Breast epithelium (tissue), 4 donors: Measurements from ENCODE around the gene DNMT3A. TPM values are rescaled to one million over a fixed set of nuclear protein-coding genes. Genes with fewer than 3 reads are reported as not detected.

Experiments used
- DNase-seq, 2 donors: peaks; one replicate each; pipeline ENCODE4 v3.0.0-alpha.2; 2019; ENCODE audit warnings: low spot score in 2 of 2
- H3K27ac ChIP-seq, 2 donors: fragments of 200-600 bp; sonication (generic) in 1 of 2; one replicate each; pipeline ENCODE4 v1.5.1; 2016 to 2019; ENCODE audit warnings: mild to moderate bottlenecking in 1 of 2
- H3K27me3 ChIP-seq, 2 donors: fragments of 200-600 bp; sonication (generic) in 1 of 2; one replicate each; pipeline versions ENCODE4 v1.5.1 to v1.6.0; 2017 to 2019; ENCODE audit warnings: control low read depth in 1 of 2, mild to moderate bottlenecking in 1 of 2
- H3K36me3 ChIP-seq: fragments of 200-600 bp; one replicate; pipeline ENCODE4 v1.5.1; 2019
- H3K4me1 ChIP-seq, 2 donors: fragments of 200-600 bp; sonication (generic); one replicate each; pipeline ENCODE4 v1.5.1; 2016 to 2019; ENCODE audit warnings: control low read depth in 1 of 2
- H3K4me3 ChIP-seq, 3 donors: fragments of 200-600 bp; sonication (generic); 1 replicate in 2 of 3; 2 replicates in 1 of 3; pipeline ENCODE4 v1.5.1; 2016 to 2019; ENCODE audit warnings: mild to moderate bottlenecking in 3 of 3, moderate library complexity in 2 of 3
- H3K9me3 ChIP-seq, 2 donors: fragments of 200-600 bp; sonication (generic) in 1 of 2; one replicate each; pipeline ENCODE4 v1.5.1; 2016 to 2019; ENCODE audit warnings: control low read depth in 1 of 2
- POLR2A ChIP-seq: fragments of 450-650 bp; IDR thresholded peaks from one replicate; pipeline ENCODE4 v1.6.1; 2016; ENCODE audit warnings: antibody characterized with exemption, mild to moderate bottlenecking, moderate library complexity
- POLR2AphosphoS5 ChIP-seq, 3 donors: sonication (generic); formaldehyde crosslinking; IDR thresholded peaks; one replicate each; pipeline ENCODE4 v1.6.1; 2017; ENCODE audit warnings: antibody characterized with exemption in 3 of 3
- intact Hi-C: fragments of 100-400 bp; cut with DNase I; formaldehyde crosslinking; loops from one replicate; pipeline ENCODE4 v1.15.1; 2023; ENCODE audit warnings: low total_unique reads
- total RNA-seq, 3 donors: library from RNA; depleted of rRNA; stranded (reverse); fragments of >200 nt; gene quantifications; one replicate each; pipeline ENCODE4 v1.1.0, GENCODE V29; 2016
- TF ChIP-seq, protein P1 (sequence below), 3 donors: fragments of 450-650 bp; IDR thresholded peaks; one replicate each; pipeline ENCODE4 v1.5.1; 2016 to 2017; ENCODE audit warnings: antibody characterized with exemption in 3 of 3, mild to moderate bottlenecking in 3 of 3, moderate library complexity in 3 of 3

The DNMT3A gene
- total RNA-seq, 3 donors from 2014 or later: 8.2 to 21.7 (median 20.0) TPM

GRCh38 chr2:25266399-25266798, 75.3 kb downstream of the DNMT3A start:
- Histone ChIP-seq H3K4me3 (no peak overlapping the region), H3K4me1 (no peaks in the 10 kb centered on the region), H3K9me3 (no peaks in the 10 kb centered on the region), H3K36me3 (no peaks in the 10 kb centered on the region), H3K27ac (no peak overlapping the region), H3K27me3 (no peaks in the 10 kb centered on the region)
- intact Hi-C loops: loop anchor here (10.0 kb wide), 1 partner anchor 1872 kb away; no protein-coding TSS in a partner anchor
- DNase-seq: no peak
- TF ChIP-seq, protein P1, sequence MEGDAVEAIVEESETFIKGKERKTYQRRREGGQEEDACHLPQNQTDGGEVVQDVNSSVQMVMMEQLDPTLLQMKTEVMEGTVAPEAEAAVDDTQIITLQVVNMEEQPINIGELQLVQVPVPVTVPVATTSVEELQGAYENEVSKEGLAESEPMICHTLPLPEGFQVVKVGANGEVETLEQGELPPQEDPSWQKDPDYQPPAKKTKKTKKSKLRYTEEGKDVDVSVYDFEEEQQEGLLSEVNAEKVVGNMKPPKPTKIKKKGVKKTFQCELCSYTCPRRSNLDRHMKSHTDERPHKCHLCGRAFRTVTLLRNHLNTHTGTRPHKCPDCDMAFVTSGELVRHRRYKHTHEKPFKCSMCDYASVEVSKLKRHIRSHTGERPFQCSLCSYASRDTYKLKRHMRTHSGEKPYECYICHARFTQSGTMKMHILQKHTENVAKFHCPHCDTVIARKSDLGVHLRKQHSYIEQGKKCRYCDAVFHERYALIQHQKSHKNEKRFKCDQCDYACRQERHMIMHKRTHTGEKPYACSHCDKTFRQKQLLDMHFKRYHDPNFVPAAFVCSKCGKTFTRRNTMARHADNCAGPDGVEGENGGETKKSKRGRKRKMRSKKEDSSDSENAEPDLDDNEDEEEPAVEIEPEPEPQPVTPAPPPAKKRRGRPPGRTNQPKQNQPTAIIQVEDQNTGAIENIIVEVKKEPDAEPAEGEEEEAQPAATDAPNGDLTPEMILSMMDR (IDR thresholded peaks at IDR 0.05): no peak
- TF ChIP-seq POLR2AphosphoS5 (IDR thresholded peaks at IDR 0.05): no peak
- TF ChIP-seq POLR2A: no peak

- H3K9me3 ChIP-seq: no peaks in the 10 kb centered on the region
- no peaks in the 10 kb centered on the region for H3K36me3 ChIP-seq
- H3K27ac ChIP-seq: no peak overlapping the region
- intact Hi-C loops: loop anchor here (10.0 kb wide), 1 partner anchor 1871 kb away; no protein-coding TSS in a partner anchor
- H3K27me3 ChIP-seq: no peaks in the 10 kb centered on the region
- H3K4me3 ChIP-seq: no peak overlapping the region
- TF ChIP-seq POLR2AphosphoS5 (IDR thresholded peaks at IDR 0.05) (no peak), POLR2A (no peak)
- TF ChIP-seq, protein P1 (IDR thresholded peaks at IDR 0.05): no peak
- DNase-seq: no peak
- H3K4me1 ChIP-seq: no peaks in the 10 kb centered on the region
Observed at GRCh38 chr2:25265802-25266201, 75.9 kb downstream of the DNMT3A start.

DNA sequence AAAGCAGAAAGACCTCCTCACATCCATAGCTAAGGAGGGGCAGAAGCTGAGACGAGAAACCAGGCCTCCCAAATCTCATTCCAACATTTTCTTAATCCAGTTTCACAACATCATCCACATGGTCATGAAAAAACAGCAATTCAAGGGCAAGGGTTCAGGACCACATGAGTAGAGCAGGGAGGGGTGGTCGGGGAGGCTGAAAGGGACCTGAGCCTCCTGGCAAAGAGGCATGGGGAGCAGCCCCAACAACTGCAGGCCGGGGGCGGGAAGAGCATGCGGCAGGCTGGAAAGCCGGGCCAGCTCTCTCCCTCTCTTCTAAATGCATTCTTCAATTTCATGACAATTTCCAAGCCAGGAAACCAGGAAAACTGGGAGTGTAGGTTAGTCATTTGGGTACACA, 76.7 kb downstream of the DNMT3A start:
- TF ChIP-seq POLR2AphosphoS5 (IDR thresholded peaks at IDR 0.05) (peak in 1 of 3 donors; percentile 34), POLR2A (no peak)
- TF ChIP-seq, protein P1 (IDR thresholded peaks at IDR 0.05): no peak
- no peaks in the 10 kb centered on the region for H3K9me3 ChIP-seq
- peak overlapping the region in 1 of 2 donors; percentile 40 for H3K27ac ChIP-seq

GRCh38 chr2:25262288-25262687, 79.4 kb downstream of the DNMT3A start:
- Histone ChIP-seq H3K27me3 (no peaks in the 10 kb centered on the region), H3K9me3 (no peaks in the 10 kb centered on the region), H3K27ac (no peak overlapping the region), H3K4me1 (no peaks in the 10 kb centered on the region), H3K4me3 (no peak overlapping the region), H3K36me3 (no peaks in the 10 kb centered on the region)
- TF ChIP-seq POLR2A (no peak), POLR2AphosphoS5 (IDR thresholded peaks at IDR 0.05) (no peak)
- TF ChIP-seq, protein P1 (IDR thresholded peaks at IDR 0.05): no peak
- no peak for DNase-seq
- intact Hi-C loops: loop anchor here (10.0 kb wide), 1 partner anchor 1867 kb away; no protein-coding TSS in a partner anchor

More for the DNA sequence above, 76.7 kb downstream of the DNMT3A start:
- no peaks in the 10 kb centered on the region for H3K4me1 ChIP-seq
- intact Hi-C loops: loop anchor here (10.0 kb wide), 1 partner anchor 1870 kb away; no protein-coding TSS in a partner anchor
- H3K4me3 ChIP-seq: no peak overlapping the region
- H3K36me3 ChIP-seq: no peaks in the 10 kb centered on the region
- no peaks in the 10 kb centered on the region for H3K27me3 ChIP-seq
- no peak for DNase-seq

GRCh38 chr2:25259737-25260124, 82.0 kb downstream of the DNMT3A start:
- TF ChIP-seq, protein P1 (IDR thresholded peaks at IDR 0.05): no peak
- TF ChIP-seq POLR2AphosphoS5 (IDR thresholded peaks at IDR 0.05): no peak
- no peak for TF ChIP-seq POLR2A
- H3K27ac ChIP-seq: no peak overlapping the region
- no peaks in the 10 kb centered on the region for H3K27me3 ChIP-seq
- H3K4me1 ChIP-seq: no peaks in the 10 kb centered on the region
- no peak for DNase-seq
- intact Hi-C loops: loop anchor here (10.0 kb wide), 1 partner anchor 1865 kb away; no protein-coding TSS in a partner anchor
- no peaks in the 10 kb centered on the region for H3K36me3 ChIP-seq
- no peaks in the 10 kb centered on the region for H3K9me3 ChIP-seq
- H3K4me3 ChIP-seq: no peak overlapping the region
